Activated T-cell treated with anti-CD3 and anti-CD28 coated beads for 1 hour (primary cell): ENCODE data around the gene IGF1R.

ENCODE experiments used
- DNase-seq: peaks from one replicate; pipeline ENCODE4 v3.0.0-alpha.2; 2020; ENCODE audit warnings: low read depth

IGF1R gene

DNA sequence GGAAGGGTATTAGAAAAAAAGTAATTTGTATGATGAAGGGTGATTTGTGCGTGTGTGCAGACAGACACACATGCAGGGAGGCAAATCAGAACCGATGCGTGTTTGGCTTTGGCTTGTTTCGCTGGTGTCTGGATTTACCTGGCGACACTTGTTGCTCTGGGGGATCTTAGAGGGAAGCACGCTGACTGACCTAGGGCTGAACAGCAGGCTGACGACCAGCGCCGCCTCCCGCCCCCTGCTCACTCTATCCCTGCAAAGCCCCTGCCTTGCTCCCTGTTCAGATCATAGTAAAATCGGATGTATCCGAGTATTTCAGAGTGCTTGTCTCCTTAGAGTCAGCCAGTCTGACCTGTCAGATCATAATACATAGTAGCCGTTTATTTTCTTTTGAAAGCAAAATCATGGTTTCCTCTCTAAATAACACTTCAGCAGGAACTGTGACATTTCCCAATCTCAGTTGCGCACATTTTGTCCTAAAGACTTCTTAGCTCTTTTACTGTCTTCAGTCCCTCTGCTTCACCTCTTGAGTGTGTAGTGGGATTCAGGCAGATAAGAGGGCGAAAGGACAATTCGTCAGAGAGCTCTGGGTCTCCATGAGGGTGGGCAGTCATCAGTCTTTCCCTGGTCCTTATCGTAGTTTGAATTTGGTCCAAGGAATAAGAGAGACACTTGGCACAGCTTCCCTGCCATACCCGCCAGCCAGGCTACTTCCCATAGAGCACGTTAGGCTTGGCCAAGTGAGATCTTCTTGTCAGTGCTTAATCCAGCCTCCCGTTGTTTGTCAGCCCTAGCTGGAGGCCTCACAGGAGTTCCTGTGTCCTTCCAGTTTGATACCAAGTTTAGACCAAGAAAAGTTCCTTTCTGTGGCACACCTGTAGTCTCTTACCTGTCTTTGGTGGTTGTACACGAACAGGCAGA lies 261.9 kb downstream of the IGF1R start:
- no peak for DNase-seq

DNA sequence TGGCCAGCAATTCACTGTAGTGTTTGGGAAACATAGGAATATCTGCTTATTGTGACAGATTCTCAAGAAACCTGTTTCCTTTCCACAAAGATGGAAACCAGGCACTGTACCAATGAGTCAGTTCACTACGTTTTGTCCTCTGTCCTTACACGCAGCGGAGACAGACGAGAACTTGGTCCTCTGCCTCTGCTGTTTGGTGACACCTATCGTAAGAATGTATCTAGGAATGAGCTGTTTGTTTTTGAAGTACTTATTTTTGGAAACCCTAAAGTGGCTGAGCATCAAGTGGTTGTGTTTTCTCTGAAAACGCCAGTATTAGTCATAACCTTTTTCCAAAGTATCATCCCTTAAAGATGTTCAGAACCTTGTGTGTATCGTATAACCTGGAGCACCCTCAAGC lies 266.3 kb downstream of the IGF1R start:
- DNase-seq: no peak

DNA sequence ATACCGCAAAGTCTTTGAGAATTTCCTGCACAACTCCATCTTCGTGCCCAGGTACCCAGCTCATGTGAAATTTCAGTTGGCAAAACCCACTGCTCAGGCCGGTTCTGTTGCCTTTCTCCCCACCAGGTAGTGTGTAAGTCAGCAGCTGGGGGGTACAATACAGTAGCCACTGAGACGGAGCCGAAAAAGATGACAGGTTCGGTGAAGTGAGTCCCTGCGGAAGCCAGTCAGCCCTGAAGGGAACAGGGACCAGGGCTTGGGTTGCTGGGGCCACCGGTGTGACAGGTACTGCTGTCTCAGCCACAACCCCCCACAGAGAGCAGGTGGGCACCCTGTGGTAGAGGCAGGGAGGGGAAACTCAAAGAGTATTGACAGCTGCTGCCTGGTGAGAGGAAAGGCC lies 268.5 kb downstream of the IGF1R start:
- no peak for DNase-seq

DNA sequence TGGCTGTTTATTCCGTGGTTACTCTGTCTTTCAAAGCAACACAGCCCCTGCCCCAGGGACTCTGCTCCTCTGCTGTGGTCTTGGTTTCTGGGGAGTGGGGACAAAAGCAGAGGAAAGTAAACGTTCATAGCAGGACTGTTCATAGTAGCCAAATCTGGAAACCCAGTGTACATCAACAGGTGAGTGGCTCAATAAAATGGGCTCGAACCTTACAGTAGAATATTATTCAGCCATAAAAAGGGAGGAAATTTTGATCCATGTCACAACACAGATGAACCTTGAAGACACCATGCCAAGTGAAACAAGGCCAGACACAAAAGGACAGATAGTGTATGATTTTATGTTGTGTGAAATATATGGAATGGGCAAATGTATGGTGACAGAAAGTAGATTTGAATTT lies 269.1 kb downstream of the IGF1R start:
- no peak for DNase-seq

DNA sequence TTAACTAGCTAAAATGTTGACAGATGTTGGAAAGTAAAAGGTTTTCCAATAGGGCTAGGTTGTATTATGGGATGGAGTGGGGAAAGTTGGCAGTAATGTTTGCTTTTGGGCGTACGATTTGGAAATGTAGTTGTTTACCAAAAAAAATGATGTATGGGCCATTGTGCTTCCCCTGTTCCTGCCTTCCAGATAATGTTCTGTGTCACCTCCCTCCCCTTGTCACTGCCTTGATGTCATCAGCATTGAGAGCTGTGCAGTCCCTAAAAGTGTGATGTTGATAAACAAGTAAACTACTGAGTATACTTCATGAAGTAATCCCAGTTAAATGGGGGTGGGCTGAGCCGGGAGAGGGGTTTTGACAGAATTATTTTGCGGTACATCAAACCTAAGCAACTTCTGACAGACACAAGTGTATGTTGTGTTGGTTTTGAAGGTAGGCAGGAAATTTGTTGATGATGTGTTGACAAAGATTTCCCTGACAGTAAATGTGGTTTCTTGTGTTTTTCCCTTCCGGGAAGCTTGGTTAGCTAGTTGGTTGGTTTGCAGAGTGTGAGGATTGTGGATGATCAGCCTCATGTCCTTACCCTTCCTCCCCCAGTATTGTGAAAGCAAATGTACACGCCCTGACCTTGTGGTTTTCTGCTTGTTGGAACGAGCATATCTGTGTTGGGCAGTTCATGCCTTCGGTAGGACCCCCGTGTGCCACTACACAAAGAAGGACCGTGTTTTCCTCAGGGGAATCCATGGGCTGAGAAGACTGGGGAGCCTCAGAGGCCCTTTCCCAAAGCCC lies 271.9 kb downstream of the IGF1R start:
- no peak for DNase-seq

DNA sequence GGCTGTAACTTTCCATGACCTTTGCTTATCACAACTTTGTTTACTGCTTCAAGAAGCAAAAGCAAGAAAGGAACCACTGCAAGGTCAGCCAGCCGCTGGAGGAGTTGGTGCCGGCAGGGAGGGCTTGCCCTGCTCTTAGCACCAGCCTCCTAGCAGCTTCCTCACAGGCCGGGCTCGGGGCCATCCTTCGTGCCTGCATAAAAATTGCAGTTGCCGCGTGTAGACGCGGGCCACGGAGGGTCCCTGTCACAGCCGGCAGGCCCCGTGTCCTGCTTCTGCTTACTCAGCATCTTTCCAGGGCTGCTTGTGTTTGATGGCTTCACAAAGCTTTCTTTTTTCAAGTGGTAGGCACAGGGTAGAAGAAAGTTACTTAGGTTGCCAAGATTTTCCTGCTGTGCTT lies 274.8 kb downstream of the IGF1R start:
- DNase-seq: no peak

DNA sequence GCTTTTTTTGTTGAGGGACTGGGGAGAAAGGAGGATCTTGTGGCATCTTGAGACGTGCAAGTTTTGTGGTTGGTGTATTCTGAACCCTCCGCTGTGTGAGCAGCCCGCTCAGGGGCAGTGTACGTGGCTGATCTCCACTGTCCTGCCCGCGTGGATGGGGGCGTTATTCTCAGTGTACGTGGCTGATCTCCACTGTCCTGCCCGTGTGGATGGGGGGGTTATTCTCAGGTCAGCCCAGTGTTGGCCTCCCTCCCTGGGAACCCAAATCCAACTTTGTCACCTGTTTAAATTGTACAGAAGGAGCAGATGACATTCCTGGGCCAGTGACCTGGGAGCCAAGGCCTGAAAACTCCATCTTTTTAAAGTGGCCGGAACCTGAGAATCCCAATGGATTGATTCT lies 275.2 kb downstream of the IGF1R start:
- DNase-seq: no peak

DNA sequence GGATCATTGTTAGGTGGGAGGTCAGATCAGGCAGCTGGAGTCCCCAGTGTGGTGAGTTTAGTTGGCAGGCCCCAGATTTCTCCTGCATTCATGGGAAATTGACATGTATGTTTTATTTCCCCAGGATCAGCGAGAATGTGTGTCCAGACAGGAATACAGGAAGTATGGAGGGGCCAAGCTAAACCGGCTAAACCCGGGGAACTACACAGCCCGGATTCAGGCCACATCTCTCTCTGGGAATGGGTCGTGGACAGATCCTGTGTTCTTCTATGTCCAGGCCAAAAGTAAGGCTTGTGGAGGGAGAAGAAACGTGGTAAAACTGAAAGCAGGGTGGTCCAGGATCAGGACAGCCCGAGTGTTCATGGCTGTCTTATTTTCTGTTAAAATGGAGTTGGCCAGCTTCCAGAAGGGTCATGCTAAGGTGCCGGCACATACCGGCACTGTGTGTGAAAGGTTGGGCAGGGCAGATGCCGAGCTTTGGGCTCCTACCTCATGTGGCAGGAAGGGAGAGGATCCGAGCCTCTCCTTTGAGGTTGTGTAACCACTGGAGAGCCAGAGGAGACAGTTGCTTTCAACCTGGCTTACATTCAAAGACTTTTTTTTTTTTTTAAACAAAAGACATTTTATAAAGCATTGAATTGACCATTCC lies 276.2 kb downstream of the IGF1R start:
- DNase-seq: no peak

DNA sequence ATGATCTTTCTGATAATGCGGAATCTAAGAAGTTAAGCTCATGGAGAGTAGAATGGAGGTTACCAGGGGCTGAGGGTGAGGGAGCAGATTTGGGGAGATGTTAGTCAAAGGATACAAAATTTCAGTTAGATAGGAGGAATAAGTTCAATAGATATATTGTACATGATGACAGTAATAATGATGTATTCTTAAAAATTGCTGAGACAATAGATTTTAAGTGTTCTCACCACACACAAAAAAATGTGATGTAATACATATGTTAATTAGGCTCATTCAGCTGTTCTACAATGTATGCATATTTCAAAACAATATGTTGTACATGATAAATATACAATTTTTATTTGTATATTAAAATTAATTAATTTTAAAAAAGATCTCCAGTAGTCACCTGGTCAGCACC lies 277.9 kb downstream of the IGF1R start:
- DNase-seq: no peak

DNA sequence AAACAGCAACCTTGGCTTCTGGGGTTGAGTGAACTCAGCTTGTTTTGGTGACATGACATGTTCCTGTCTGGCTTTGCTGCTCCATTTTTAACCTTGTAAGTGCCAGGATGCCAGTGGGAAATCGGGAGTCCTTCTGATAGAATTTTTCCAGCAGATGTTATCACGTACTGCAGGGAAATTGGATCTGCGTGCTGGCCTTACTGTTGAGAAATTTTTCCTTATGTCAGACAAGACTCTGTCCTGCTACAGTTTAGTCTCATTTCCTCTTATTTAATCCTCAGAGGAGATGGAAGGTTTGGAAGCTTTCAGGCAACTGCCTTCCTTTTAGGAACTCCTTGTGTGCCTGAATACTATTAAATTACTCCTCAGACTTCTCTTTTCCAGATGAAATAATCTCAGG lies 278.7 kb downstream of the IGF1R start:
- no peak for DNase-seq

DNA sequence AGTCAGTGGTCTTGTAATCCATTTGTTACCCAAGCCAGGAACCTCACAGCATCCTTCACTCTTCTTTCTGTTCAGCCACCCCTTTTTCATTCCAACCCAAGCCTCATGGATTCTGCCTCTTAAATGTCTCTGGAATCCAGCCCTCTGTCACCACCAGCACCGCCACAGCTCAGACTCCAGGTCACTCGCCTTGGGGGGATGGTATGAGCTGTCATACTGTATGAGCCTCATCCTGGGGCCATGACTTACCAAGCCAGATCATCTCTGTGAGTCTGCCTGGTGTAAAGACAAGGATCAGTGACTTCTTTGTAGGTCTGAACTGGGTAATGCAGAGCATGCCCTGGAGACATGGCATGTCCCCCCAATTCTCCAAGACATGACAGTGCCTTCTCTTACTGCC lies 279.7 kb downstream of the IGF1R start:
- no peak for DNase-seq

DNA sequence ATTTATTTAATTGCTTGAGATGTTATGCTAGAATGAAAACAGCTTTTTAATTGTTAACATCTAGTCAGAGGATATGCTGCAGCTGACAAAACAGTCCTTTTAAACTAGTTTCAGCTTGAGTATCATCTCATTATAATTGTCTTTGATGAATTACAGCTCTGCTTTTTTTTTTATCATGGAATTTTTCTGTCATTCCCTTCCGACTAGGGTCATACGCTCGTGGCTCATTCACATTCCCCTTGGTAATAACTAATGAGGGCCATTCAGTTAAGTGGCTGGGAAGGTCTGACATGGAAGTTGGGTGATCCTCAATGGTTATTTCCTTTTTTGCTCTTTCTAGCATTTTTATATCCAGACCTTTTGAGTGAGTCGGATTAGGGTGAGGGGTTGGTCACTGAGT lies 282.2 kb downstream of the IGF1R start:
- no peak for DNase-seq

DNA sequence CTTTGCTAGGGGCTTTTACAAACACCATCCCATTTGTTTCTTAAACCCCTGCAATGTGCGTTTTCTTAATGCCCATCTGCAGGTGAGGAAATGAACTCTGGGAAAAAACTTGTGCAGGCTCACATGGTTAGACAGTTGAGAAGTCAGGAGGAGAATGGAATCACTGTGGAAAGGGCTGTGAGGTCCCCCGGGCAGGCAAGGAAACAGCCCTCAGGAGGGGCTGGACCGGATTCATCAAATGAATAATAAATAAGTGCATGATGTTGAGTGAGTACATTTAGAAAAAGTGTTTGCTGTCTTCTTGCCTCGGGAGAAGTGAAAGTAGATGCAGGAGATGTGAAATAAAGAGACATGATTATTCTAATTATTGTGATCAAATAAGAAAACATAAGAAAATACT lies 282.7 kb downstream of the IGF1R start:
- DNase-seq: no peak

DNA sequence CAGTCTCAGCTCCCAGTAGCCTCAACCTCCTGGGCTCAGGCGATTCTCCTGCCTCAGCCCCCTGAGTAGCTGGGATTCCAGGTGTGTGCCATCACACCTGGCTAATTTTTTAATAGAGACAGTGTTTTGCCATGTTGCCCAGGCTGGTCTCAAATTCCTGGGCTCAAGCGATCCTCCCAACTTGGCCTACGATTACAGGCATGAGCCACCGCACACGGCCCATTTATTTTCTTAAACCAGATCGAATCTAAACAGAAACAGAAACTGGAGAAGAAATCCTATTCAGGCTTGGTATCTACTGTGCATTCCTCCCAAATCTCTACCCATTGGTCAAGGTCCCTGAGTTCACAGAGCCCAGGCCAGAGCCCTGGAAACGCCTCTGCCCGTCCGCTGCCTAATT lies 285.1 kb downstream of the IGF1R start:
- DNase-seq: no peak

DNA sequence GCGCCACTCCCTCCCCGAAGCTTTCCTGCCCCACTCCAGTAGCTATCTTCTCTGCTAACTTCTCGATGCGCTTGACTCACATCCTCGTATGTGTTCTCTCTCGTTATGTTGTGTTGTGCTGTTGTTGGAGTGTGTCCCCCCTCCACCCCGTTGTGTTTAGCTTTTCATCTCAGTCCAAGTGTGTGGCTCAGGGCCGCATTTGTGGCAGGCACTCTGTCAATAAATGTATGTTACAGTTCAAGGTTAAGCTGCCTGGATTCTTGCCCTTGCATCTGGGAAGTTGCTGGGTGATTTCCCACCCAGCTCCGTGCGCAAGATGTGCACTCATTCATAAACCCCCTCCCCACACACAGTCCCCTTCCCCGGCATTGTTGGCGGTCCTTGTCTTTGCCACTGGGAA lies 287.4 kb downstream of the IGF1R start:
- DNase-seq: no peak

DNA sequence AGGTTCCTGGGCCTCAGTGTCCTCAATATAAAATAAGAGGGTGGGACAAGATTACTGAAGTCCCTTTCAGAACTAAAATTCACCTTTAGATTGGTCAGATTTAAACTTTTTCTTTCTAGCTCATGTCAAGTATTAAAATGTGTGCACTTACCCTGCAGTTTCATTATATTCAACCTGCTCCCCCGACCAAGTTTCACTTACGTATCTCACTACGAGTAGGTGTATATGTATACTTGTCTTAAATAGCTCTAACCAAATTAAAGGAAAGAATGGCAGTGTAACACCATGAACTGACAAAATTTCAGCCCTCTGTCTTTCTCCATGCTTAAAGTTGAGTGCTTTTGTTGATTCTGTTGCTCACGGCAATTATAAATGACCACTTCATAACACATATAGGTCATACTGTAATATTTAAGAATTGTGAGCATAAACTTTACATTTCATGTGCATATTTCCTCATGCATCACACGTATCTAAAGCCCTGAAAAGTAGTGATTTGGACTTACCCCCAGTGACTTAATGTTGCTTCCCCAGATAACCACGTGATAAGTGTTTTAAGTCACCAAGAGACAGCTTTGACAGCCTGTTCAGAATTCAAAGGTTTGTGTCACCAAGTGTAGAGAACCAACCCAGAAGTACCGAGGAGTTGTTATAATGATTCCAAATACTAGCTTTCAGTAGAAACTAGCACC lies 289.2 kb downstream of the IGF1R start:
- DNase-seq: no peak

DNA sequence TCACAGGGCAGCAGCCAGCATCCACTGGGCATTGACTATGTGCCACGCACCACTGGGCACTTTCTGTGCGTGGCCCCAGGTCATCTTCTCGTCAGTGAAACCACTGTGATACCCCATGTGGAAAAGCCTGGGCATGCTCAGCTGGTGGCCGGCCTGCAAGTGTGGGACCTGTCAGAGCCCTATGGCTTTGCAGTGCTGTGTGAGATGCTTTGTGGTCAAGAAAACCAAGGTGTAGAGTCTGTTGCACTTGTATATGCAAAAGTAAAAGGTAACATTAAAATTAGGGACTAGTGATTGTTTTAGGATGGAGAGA lies 289.7 kb downstream of the IGF1R start:
- DNase-seq: no peak

DNA sequence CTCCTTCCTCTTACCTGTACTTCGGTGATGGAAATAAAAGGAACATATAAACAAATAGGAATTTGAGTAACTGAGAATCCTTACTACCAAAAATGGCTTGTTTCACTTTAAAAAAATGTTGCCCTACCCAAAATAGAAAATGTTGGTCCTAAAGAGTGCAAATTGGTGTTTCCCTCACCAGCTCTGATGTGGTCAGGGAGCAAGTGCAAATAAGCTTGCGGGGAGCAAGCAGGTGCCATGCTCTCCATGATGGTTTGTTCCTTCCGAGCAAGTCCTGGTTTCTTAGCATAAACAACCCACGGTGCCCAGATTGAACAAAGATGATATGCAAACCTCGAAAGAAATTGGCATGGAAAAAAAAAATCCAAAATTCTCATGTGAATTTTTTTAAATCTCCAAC lies 290.5 kb downstream of the IGF1R start:
- no peak for DNase-seq

DNA sequence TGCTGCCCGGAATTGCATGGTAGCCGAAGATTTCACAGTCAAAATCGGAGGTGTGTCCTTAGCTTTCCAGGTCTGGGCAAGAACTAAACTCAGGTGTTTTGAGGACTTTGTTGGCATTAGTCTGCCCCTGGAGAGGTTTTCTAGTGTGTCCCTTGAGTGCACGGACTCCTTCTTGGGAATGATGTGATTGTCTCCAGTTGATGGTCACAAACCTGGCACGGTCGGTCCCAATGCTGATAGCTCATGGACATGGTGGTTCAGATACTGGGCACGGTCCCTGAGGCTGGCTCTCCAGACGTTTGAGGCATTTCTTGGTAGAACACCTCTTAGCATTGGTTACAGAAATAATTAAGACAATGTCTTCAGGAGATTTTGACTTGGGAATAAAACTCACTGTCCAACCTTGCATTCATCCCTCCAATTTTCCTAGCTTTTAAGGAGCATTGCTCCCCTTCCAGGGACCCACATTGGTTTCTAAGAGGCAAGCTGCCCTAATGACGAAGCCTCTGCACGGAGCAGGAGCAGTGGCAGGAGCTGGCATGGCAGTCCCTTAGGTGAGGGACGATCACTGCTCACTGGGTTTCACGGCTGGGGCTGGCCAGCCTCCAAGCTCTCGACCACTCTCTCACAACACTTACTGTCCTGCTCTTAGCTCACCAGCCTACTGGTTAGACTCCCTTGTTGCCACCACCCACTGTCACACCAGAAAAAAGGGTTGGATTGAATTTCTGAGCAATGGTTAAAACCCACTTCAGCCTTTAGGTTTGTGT lies 291.2 kb downstream of the IGF1R start:
- no peak for DNase-seq

DNA sequence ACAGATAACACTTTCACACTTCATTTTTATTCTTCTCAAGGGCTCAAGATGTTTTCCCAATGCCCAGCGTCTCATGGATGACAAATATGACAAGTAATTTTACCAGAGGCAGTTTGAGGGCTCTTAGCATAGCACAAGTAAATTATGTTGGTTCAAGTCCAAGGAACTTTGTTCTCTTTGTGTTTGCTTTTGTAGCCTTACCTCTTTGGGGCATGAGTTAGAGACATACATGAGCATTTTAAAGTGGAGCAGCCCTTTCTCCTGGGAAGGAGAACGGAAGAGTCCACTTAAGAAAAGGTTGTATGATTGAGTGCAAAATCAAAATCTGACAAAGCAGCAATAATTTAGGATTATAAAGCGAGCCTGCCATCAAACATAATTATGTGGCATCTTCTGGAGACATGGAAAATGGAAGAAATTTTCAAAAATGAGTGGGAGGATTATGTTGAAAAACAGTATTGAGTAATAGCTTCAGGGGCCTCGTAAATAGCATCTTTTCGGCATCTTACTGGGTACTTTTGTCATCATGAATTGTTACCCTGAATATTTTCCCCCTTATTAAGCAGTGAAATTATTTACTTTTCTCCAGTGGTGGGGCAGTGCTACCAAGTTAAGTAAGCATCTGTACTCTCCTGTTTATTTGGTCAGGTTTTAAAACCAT lies 293.4 kb downstream of the IGF1R start:
- DNase-seq: no peak

DNA sequence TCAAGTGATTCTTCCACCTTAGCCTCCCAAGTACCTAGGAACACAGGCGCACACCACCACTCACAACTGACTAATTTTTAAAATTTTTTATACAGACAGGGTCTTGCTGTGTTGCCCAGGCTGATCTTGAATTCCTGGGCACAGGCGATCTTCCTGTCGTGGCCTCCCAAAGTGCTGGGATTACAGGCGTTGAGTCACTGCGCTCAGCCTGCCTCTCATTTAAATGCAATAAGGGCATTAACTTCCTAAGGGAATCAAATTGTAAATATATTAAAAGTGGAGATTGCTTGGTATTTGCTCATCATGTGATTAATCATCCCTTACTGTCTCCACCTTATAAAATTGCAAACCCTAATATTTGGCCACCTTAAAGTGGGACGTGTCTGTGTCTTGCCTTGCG lies 294.1 kb downstream of the IGF1R start:
- DNase-seq: no peak
